Activated naive CD4-positive, alpha-beta T cell treated with anti-CD3 and anti-CD28 coated beads, Interleukin-2, amount 50 U/mL, for 24 hours (primary cell): Measurements from ENCODE around the gene GJC1.
"Not testable (repeated sequence)": the region's sequence is repeated elsewhere in the genome, so short reads cannot be mapped to it uniquely, and the experiment has no call there.

Source experiments
- H3K27ac Mint-ChIP-seq: one replicate; pipeline ENCODE4 v1.8.0; 2021; ENCODE audit warnings: mild to moderate bottlenecking, mixed read lengths
- H3K27me3 Mint-ChIP-seq: one replicate; pipeline ENCODE4 v1.8.0; 2021; ENCODE audit warnings: mixed read lengths
- H3K36me3 Mint-ChIP-seq: one replicate; pipeline ENCODE4 v1.8.0; 2021; ENCODE audit warnings: mixed read lengths
- H3K4me1 Mint-ChIP-seq: one replicate; pipeline ENCODE4 v1.8.0; 2021; ENCODE audit warnings: mixed read lengths
- H3K4me3 Mint-ChIP-seq: one replicate; pipeline ENCODE4 v1.8.0; 2021; ENCODE audit warnings: mild to moderate bottlenecking, mixed read lengths
- H3K9me3 Mint-ChIP-seq: one replicate; pipeline ENCODE4 v1.8.0; 2021; ENCODE audit warnings: mixed read lengths

The GJC1 gene

GRCh38 chr17:44766409-44767038 lies 63.6 kb downstream of the GJC1 start:
- H3K9me3 Mint-ChIP-seq, result no peaks in the 10 kb centered on the region
- no peaks in the 10 kb centered on the region for H3K27me3 Mint-ChIP-seq
- no peak overlapping the region for H3K27ac Mint-ChIP-seq
- H3K4me3 Mint-ChIP-seq, result no peak overlapping the region
- H3K4me1 Mint-ChIP-seq, result no peaks in the 10 kb centered on the region
- H3K36me3 Mint-ChIP-seq, result no peaks in the 10 kb centered on the region

GRCh38 chr17:44765965-44766364 lies 64.1 kb downstream of the GJC1 start:
- H3K9me3 Mint-ChIP-seq, result no peaks in the 10 kb centered on the region
- no peak overlapping the region for H3K27ac Mint-ChIP-seq
- no peak overlapping the region for H3K4me3 Mint-ChIP-seq
- H3K4me1 Mint-ChIP-seq, result no peaks in the 10 kb centered on the region
- H3K27me3 Mint-ChIP-seq, result peaks cover 4% of the 10 kb centered on the region
- H3K36me3 Mint-ChIP-seq, result no peaks in the 10 kb centered on the region

GRCh38 chr17:44763170-44763569 lies 66.9 kb downstream of the GJC1 start:
- H3K27me3 Mint-ChIP-seq, result peaks cover 10% of the 10 kb centered on the region
- H3K4me3 Mint-ChIP-seq, result no peak overlapping the region
- H3K36me3 Mint-ChIP-seq, result no peaks in the 10 kb centered on the region
- no peaks in the 10 kb centered on the region for H3K9me3 Mint-ChIP-seq
- H3K27ac Mint-ChIP-seq, result no peak overlapping the region
- no peaks in the 10 kb centered on the region for H3K4me1 Mint-ChIP-seq

- H3K36me3 Mint-ChIP-seq, result no peaks in the 10 kb centered on the region
- no peak overlapping the region for H3K27ac Mint-ChIP-seq
- no peaks in the 10 kb centered on the region for H3K4me1 Mint-ChIP-seq
- no peak overlapping the region for H3K4me3 Mint-ChIP-seq
- peaks cover 18% of the 10 kb centered on the region for H3K27me3 Mint-ChIP-seq
- no peaks in the 10 kb centered on the region for H3K9me3 Mint-ChIP-seq
Observed at GRCh38 chr17:44761932-44762810, 67.9 kb downstream of the GJC1 start.

- Mint-ChIP-seq H3K4me3 (no peak overlapping the region), H3K27ac (no peak overlapping the region)
Observed at GRCh38 chr17:44760474-44761308, 69.4 kb downstream of the GJC1 start.

GRCh38 chr17:44759916-44760243 lies 70.2 kb downstream of the GJC1 start:
- H3K9me3 Mint-ChIP-seq, result no peaks in the 10 kb centered on the region
- no peaks in the 10 kb centered on the region for H3K4me1 Mint-ChIP-seq
- no peak overlapping the region for H3K27ac Mint-ChIP-seq
- peaks cover 22% of the 10 kb centered on the region for H3K27me3 Mint-ChIP-seq
- no peaks in the 10 kb centered on the region for H3K36me3 Mint-ChIP-seq
- no peak overlapping the region for H3K4me3 Mint-ChIP-seq

More at GRCh38 chr17:44760474-44761308, 69.4 kb downstream of the GJC1 start:
- Mint-ChIP-seq H3K4me1 (no peaks in the 10 kb centered on the region), H3K27me3 (peaks cover 22% of the 10 kb centered on the region), H3K9me3 (no peaks in the 10 kb centered on the region), H3K36me3 (no peaks in the 10 kb centered on the region)

- Mint-ChIP-seq H3K27ac (no peak overlapping the region), H3K9me3 (no peaks in the 10 kb centered on the region), H3K4me3 (no peak overlapping the region), H3K36me3 (no peaks in the 10 kb centered on the region), H3K4me1 (no peaks in the 10 kb centered on the region), H3K27me3 (peaks cover 22% of the 10 kb centered on the region)
Observed at GRCh38 chr17:44759086-44759915, 70.8 kb downstream of the GJC1 start.

- Mint-ChIP-seq H3K4me3 (peak within 1 kb of the TSS; percentile 81), H3K36me3 (no peaks in the 10 kb centered on the region), H3K9me3 (no peaks in the 10 kb centered on the region), H3K4me1 (no peaks in the 10 kb centered on the region), H3K27ac (no peak within 1 kb of the TSS), H3K27me3 (peaks cover 24% of the 10 kb centered on the region)
Observed at GRCh38 chr17:44758414-44759085, 71.5 kb downstream of the GJC1 start, which contains the start of gene ADAM11. ADAM11 (plus strand) TSS chr17:44758988; CDS start chr17:44759200, 212 bp downstream.

GRCh38 chr17:44757918-44758413 lies 72.1 kb downstream of the GJC1 start:
- H3K4me3 Mint-ChIP-seq, result peak overlapping the region; percentile 81
- H3K4me1 Mint-ChIP-seq, result no peaks in the 10 kb centered on the region
- H3K36me3 Mint-ChIP-seq, result no peaks in the 10 kb centered on the region
- H3K27ac Mint-ChIP-seq, result no peak overlapping the region
- peaks cover 24% of the 10 kb centered on the region for H3K27me3 Mint-ChIP-seq
- no peaks in the 10 kb centered on the region for H3K9me3 Mint-ChIP-seq

- Mint-ChIP-seq H3K36me3 (no peaks in the 10 kb centered on the region), H3K27me3 (peaks cover 24% of the 10 kb centered on the region), H3K9me3 (no peaks in the 10 kb centered on the region), H3K27ac (no peak overlapping the region), H3K4me3 (no peak overlapping the region), H3K4me1 (no peaks in the 10 kb centered on the region)
Observed at GRCh38 chr17:44757045-44757917, 72.8 kb downstream of the GJC1 start.

GRCh38 chr17:44755180-44755579 lies 74.9 kb downstream of the GJC1 start:
- not testable (repeated sequence) for H3K9me3 Mint-ChIP-seq, H3K4me1 Mint-ChIP-seq, H3K27ac Mint-ChIP-seq, H3K36me3 Mint-ChIP-seq, H3K4me3 Mint-ChIP-seq
- H3K27me3 Mint-ChIP-seq, result peaks cover 14% of the 10 kb centered on the region

GRCh38 chr17:44754276-44754675 lies 75.8 kb downstream of the GJC1 start:
- no peak overlapping the region for H3K4me3 Mint-ChIP-seq
- H3K4me1 Mint-ChIP-seq, result no peaks in the 10 kb centered on the region
- H3K9me3 Mint-ChIP-seq, result no peaks in the 10 kb centered on the region
- peaks cover 14% of the 10 kb centered on the region for H3K27me3 Mint-ChIP-seq
- peaks cover 5% of the 10 kb centered on the region for H3K36me3 Mint-ChIP-seq
- no peak overlapping the region for H3K27ac Mint-ChIP-seq

GRCh38 chr17:44752953-44753861 lies 76.9 kb downstream of the GJC1 start:
- peaks cover 5% of the 10 kb centered on the region for H3K36me3 Mint-ChIP-seq
- H3K27me3 Mint-ChIP-seq, result peaks cover 13% of the 10 kb centered on the region
- no peak overlapping the region for H3K4me3 Mint-ChIP-seq
- no peaks in the 10 kb centered on the region for H3K9me3 Mint-ChIP-seq
- no peaks in the 10 kb centered on the region for H3K4me1 Mint-ChIP-seq
- H3K27ac Mint-ChIP-seq, result no peak overlapping the region
